ENCODE measurements around the gene MAP2K2.
"Not testable (repeated sequence)": the region's sequence is repeated elsewhere in the genome, so short reads cannot be mapped to it uniquely, and the experiment has no call there.

Gene MAP2K2

DNA sequence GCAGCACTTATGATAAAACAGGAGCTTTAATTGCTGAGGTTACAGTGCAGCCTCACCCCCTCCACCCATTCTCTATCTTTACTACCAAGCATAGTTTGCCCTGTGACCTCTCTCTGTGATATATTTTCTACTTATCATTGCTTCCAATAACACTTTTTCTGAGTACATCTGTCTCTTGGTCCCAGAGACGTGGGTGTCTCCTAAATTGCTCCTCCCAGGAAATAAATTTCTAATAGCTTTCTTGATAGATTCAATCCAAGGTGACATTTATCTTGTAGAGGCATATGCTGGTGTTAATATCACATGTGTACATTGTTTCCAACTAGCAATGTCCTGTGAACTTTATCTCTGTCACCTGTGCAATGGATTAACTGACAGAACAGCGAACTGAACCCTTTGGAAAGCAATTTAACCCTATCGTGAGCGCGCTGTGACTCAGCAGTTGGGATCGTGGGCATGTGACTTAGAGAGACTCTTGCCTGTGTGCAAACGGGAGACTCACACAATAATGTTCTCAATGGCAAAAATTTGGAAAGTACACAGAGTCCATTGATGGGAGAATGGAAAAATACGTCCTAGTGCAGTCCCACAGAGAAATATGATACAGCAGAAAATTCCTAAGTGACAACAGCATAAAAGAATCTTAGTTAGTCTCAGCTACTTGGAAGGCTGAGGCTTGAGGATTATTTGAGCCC lies 7.0 kb upstream of the MAP2K2 start:
- DNase-seq: no peak

DNA sequence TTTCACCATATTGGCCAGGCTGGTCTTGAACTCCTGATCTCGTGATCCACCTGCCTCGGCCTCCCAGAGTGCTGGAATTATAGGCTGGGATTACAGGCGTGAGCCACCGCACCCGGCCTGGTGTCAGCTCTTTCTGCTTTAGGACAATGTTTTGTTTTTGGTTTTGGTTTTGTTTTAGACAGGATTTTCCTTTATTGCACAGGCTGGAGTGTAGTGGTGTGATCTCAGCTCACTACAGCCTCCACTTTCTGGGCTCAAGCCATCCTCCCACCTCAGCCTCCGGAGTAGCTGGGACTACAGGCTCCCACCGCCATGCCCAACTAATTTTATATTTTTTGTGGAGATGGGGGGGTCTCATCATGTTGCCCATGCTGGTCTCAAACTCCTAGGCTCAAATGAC lies 5.1 kb upstream of the MAP2K2 start:
- not testable (repeated sequence) for DNase-seq

DNA sequence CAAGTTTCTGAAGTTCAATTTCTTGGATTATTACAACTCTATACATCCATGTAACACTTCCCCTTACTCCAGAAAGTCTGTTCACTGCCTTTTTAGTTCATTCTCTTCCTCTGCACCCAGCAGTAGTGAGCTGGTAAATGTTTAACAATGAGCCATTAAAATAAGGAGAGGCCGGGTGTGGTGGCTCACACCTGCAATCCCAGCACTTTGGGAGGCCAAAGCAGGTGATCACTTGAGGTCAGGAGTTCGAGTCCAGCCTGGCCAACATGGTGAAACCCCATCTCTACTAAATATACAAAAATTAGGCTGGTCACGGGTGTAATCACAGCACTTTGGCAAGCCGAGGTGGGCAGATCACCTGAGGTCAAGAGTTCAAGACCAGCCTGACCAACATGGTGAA lies 3.4 kb upstream of the MAP2K2 start:
- DNase-seq: not testable (repeated sequence)

DNA sequence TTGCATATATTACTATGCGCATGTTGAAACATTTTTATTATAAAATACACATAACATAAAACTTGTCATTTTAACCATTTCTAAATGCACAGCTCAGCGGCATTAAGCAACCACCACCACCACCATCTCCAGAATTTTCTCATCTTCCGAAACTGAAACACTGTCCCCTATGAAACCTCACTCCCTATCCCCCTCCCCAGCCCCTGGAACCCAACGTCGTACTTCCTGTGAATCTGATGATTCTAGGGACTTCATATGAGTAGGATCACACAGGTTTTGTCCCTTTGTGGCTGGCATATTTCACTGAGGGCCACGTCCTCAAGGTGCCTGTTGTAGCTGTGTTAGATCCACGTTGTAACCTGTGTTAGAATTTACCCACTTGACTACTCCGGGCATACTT lies 716 bp upstream of the MAP2K2 start:
- no peak for DNase-seq

DNA sequence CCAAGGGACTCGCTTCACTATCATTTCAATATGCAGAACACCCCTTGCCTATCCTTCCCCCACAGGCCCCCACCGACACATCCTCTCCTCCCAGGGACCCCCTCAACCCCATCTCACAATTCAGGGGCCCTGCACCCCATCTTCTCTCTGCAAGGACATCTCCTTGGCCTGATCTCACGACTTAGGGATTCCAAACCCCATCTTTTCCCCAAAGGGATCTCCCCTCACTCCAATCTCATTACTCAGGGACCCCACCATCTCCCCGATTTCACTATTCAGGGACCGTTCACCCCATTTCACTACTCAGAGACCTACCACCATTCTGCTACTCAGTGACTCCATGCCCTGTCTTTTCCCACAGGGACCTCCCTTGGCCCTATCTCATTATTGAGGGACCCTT lies 1.4 kb downstream of the MAP2K2 start:
- no peak for DNase-seq

DNA sequence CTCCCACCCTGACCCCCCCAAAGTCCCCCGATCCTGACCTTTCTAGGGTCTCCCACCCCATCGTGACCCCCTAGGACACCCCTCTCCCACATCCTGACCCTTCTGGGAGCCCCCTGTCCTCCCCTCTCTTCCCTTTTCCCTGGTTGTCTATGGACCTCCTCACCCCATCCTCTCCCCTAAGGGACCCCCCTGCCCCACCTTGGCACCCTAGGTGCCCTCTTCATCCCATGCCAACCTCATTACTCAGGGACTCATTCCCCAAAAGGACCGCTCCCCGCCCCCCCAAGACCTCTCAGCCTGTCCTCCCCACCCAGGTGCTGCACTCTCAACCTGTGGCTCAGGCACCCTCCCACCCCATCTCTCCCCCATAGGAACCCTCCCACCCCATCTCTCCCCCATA lies 2.1 kb downstream of the MAP2K2 start:
- no peak for DNase-seq

DNA sequence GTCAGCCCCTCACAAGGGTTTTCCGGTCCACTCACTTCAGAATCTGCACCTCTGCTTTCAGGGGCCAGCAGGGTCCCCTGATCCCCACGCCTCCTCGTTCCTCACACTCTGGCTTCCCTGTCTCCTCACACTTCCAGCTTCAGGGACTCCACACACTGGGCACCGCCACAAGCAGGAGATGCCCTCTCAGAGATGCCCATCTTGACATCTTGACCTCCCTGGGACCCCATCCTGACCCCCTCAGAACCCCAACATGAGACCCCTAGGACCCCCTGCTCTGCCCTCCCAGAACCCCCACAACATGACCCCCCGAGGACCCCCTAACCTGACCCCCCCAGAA lies 2.7 kb downstream of the MAP2K2 start:
- no peak for DNase-seq

DNA sequence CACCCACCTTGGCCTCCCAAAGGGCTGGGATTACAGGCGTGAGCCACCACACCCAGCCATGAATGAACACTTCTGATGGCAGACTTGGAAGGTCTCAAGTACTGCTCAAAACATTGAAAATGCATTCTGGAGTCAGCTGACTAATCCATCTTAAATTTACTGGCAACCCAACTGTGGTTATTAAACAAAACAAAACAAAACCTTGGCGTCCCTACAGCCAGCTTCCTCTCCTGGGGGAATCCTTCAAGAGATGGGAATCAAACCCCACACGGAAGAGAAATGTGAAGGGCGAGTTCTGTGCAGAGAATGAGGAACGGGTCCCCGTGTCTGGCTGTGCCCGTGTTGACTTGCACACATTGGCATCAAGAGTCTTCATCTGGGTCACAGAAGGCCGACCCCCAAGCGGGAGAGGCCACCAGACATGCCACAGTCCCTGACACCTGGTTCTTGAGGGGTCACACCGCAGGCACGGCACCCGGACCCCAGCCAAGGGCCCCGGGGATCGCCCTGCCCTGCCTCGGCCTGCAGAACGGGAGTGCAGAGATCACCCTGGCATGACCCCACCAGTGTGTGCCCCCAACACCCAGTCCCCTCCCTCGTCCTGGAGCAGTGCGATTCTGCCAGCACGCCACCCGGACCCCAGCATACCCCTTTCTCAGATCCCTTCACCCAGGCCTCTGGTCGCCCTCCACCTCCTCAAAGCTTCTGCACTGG lies 3.2 kb downstream of the MAP2K2 start:
- DNase-seq: no peak

DNA sequence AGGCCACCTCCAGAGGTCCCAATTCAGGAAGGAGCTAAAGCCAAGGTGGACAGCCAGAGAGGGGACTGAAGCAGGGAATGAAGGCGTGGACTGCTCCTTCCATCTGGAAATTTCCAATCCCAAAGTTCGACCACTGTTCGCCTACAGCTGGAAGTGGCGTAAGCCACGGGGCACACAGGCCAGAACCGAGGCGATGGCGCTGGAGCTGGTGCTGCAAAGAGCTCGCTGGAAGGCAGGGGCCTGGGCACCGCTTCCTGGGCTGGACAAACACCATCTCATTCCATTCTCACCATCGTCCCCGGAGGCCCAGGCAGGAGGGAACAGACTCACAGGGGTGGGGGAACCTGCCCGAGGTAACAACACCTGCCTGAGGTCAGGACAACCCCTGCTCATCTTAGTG lies 4.2 kb downstream of the MAP2K2 start:
- DNase-seq: no peak

DNA sequence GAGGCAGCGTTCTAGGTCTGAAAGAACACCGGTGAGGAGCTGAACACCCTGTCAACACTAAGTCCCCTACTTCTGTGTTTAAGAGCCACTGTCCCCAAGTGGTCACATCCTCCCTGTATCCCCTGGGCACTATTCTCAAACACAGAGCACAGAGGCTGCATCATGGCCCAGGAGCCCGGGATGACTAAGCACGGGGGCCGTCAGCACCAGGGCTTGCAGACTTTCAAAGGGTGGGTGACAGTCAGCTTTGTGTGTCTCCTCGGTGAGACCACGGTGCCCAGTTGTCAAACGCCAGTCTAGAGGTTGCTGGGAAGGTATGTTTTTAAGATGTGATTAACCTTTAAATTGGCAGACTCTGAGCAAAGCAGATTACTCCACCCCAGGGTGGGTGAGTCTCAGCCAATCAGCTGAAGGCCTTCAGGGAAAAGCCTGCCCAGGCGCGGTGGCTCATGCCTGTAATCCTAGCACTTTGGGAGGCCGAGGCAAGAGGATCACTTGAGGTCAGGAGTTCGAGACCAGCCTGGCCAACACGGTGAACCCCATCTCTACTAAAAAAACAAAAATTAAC lies 8.0 kb downstream of the MAP2K2 start:
- no peak for DNase-seq

DNA sequence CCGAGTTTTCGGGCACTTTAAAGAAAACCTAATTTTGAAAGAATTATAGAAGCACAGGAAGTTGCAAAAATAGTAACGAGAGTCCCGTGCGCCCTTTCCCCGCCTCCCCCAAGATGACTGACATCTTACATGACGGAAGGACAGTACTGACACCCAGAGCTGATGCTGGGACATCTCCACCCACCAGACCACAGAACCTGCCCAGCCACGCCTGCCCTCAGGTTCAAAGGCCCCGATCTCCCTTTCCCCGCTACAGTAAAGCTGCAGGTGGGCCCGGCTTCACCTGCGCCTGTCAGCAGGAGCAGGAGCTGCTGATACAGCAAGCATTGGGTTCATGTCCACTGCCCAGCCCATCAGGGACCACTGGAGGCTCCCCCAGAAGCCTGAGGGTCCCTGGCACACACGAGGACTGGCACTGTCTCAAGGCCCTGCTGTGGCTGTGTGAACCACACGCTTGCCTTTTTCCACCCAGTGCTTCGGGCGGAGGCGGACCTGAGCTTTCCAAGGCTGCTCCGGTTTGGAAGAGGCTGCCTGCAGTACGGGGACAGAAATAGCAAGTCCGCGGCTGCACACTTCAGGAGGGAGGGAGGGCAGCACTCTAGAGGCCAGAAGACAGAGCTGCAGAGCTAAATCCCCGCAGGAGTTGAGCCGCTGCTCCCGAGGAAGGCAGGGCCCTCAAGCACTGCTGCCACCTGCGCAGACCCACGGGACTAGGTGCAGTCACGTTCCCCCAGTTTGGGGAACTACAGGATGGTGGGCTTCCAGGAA lies 8.7 kb downstream of the MAP2K2 start:
- peak; percentile 66 for DNase-seq

DNA sequence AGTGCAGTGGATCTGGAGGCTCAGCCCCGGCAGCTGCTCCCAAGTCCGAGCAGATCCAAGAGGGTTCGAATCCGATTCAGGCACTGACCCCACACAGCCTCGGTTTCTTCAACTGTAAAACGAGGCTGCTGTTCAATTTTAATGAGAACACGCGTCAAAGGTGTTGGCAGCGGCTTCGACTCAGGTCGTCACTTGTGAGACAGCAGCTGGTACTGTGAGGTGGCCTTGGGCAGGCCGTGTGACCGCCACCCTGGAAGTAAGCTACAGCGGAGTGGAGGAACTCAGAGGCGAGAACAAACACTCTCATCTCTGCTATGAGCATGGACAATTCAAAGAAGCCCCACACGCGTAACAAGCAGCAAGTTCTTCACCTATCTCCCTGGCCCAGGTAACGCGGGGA lies 9.7 kb downstream of the MAP2K2 start:
- no peak for DNase-seq

DNA sequence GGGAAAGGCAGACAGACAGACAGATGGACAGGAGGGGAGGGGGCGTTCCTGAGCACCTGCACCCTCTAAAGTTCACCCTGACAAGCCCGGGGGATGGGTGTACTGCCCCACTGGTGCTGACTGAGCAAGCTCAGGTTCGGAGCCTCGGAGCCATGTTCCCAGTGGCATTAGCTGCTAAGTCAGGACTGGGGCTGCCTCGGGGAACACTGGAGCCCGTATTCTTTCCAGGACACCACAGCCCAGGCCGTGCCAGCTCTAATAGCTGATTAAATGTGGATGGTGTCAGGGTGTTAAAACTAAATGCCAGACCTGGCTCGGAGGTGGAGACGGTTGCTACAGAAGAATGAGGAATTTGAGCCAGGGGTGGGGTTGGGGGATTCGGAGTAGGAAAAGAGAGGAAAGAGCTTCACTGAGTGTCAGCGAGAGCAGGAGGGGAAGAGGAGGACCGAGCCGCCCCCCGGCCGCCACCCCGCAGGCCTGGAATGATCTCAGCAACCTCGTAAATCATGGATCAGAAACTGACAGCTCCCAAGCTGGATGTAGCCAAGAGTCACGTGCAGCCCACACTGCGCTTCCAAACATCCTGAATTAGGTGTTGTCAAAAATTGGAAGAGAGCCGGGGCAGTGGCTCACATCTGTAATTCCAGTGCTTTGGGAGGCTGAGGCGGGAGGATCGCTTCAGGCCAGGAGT lies 10.4 kb downstream of the MAP2K2 start:
- DNase-seq: no peak

DNA sequence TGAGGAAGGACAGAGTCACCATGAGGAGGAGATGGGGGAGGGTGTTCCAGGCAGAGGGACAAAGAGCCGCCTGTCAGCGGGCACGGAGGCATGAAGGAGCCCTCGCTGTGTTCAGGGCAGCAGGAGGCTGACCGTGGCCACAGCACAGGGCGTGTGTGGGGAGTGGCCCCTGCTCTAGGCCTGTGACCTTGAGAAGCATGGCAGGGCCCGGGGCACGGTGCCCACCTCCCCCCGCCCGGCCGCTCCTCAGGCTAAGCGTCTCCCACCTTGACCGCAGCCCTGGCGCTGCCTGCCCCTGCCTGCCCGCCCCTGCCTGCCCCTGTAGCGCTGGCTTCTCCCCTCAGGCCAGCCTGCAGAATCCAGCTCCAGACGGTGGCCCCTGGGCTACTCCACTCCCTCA lies 11.6 kb downstream of the MAP2K2 start:
- no peak for DNase-seq

DNA sequence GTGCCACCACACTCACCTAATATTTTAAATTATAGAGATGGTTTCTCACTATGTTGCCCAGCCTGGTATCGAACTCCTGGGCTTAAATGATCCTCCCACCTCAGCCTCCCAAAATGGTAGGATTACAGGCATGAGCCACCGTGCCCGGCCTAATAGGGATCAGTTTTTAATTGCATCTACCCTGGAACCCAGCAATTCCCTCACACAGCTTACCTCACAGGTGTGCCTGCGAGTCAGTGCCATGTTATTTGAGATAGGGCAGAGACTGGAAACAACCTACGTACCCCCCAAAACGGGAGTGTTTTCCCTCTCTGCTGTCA lies 14.3 kb downstream of the MAP2K2 start:
- no peak for DNase-seq

DNA sequence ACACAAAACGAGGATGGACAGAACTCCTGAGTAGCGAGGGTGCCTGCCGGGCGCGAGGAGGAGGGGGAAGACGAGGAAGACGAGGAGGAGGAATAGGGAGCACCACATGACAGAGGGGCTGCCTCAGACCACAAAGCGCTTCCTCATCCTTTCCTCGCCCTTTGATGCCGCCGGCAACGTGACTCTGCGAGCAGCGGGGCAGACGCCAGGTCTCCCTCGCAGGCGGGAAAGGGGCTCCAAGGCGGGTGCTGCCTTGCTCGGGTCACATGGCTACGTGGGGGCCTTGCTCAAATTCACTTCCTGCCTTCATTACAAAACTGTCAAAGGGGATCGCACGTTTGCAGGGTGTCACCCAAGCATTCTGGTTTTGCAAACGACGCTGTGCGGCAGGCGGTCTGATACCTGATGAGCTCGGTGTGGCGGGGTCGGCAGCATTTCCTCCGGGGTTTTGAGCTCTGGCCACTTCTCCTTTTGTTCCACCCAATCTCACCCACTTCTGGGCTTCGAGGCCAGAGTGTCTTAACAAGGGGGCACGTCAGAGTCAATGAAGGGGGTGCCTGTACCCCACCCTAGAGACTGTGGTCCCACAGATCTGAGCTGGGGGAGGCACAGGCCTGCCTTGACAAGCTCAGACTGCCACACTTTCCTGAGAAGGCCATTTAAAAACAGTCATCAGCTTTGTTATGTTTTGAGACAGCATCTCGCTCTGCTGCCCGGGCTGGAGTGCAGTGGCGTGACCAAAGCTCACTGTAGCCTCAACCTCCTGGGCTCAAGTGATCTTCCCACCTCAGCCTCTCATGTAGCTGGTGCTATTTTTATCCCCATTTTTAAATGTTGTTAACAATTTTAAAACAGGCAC lies 14.9 kb downstream of the MAP2K2 start:
- peak; percentile 78 for DNase-seq

DNA sequence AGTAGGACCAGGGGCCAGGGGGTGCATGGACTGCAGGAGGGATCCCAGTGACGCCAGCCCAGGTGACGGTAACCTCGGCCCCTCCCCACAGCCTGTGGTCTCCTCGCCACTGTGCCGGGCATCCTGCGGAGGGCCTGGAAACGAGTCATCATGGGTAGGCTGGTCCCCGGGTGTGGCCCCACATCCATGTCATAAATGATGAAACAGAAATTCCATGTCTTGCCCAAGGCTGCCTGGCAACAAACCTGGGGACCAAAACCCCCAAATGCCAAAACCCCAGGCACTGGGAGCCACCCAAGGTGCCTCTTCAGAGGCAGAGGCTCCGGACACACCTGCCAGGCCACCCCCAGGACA lies 20.9 kb downstream of the MAP2K2 start:
- no peak for DNase-seq

DNA sequence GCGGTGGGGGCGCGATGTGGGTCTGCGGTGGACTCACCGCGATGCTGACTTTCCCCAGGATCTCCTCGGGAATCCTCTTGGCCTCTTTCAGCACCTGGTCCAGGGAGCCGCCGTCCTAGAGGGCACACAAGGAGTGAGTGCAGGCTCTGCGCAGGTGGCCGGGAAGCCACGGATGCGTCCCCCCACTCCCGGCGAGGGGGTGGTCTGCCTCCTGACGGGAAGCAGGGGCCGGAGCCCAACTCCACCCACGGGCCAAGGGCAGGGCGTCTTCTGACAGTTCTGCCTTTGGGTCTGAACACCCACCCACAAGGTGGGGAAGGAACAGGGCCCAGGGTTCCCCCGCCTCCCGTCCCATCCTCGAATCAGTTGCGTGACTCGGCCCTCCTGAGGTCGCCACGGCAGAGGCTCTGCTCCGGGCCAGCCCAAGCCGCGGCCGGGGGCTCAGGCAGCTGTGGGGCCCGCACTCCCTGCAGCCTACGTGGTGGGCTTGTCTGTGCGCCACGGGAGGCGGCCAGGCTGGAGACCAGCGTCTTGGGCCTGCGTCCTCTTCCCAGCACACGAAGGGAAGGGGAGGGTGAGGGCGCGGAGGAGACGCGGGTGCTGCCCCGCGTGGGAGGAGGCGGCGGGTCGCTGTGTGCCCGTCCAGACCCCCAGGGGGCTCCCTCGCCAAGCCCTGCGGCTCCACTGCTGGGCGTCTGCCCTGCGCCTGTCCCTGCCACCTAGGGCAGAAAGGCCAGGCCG lies 21.4 kb downstream of the MAP2K2 start:
- no peak for DNase-seq

DNA sequence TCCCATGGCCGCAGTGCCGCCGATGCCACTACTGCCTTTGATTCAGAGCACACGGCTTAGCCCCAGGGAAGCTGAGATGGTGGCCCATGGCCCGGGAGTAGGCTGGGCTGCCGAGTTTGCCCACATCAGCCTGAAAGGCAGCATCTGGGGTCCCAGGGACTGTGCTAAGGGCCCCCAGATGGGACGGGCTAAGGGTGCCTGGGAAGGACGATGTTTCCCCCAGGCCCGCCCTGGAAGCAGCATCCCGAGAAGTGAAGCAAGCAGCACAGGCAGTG lies 22.5 kb downstream of the MAP2K2 start:
- no peak for DNase-seq

DNA sequence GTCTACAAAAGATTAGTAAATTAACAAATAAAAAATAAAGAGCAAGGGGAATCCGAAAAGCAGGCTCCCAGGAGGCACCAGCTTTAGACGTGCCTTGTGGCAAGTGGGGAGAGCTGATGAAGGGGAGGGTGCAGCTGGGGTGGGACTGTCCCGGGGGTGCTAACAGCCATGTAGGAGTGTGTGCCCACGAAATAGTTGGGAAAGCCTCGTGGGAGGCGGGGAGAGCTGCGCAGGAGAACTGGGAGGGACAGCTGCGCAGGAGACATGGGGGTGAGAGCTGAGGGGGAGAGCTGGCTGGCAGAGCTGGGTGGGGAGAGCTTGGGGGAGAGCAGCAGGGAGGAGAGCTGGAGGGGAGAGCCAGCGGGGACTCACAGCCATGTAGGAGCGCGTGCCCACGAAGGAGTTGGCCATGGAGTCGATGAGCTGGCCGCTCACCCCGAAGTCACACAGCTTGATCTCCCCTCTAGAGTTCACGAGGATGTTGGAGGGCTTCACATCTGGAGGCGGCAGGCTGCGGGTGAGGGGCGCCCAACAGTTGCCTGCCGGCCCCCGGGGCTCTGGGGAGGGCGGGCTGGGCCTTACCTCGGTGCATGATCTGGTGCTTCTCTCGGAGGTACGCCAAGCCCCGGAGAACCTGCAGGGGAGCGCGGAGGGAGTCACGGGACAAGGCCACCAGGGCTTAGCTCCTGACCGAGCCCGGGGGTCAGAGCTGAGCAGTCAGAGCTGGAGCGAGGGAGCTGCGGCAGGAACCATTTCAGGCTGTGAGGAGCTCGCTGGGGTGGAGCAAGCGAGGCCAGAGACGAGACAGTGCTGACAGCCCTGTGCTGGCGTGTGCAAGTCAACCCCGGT lies 23.1 kb downstream of the MAP2K2 start:
- DNase-seq: no peak

All from activated CD8-positive, alpha-beta memory T cell treated with anti-CD3 and anti-CD28 coated beads, Interleukin-2, amount 50 U/mL, for 48 hours (primary cell).